KOPT-K1 (cell line): ENCODE measurements around the gene ALOX5.

Experiments
- H3K27ac ChIP-seq: fragments of 200-600 bp; sonication (generic); 2 replicates; pipeline ENCODE4 v1.5.1; 2016; ENCODE audit warnings: antibody characterized with exemption, mild to moderate bottlenecking, low read depth, low read length; ENCODE audit not compliant: poor library complexity, severe bottlenecking
- H3K36me3 ChIP-seq: fragments of 200-600 bp; sonication (generic); 2 replicates; pipeline ENCODE4 v1.5.1; 2017; ENCODE audit warnings: antibody characterized with exemption, mild to moderate bottlenecking, low read length, moderate library complexity; ENCODE audit not compliant: insufficient read depth
- H3K9me3 ChIP-seq: fragments of 200-600 bp; sonication (generic); 2 replicates; pipeline ENCODE4 v1.5.1; 2017; ENCODE audit warnings: antibody characterized with exemption, low read length, mild to moderate bottlenecking; ENCODE audit not compliant: insufficient read depth, poor library complexity, severe bottlenecking

ALOX5 gene

DNA sequence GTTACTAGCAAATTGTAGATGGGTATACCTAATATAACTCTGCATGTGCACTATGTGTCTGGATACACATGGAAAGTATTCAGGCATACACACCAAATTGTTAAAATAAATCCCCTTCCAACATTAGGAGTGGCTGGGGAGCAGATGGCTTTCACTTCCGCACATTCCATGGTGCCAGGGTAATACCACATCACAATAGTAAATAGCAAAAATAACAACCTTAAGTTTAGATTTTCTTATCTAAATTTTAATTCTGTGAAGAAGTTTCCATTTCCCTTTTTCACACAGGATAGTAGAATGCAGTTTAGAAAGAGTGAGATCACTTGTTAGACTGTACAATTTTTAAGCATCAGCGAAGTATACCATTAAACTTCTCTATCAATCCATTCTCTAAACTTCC, 5.8 kb upstream of the ALOX5 start:
- H3K27ac ChIP-seq = no peak overlapping the region
- no peaks in the 10 kb centered on the region for H3K36me3 ChIP-seq
- no peaks in the 10 kb centered on the region for H3K9me3 ChIP-seq

DNA sequence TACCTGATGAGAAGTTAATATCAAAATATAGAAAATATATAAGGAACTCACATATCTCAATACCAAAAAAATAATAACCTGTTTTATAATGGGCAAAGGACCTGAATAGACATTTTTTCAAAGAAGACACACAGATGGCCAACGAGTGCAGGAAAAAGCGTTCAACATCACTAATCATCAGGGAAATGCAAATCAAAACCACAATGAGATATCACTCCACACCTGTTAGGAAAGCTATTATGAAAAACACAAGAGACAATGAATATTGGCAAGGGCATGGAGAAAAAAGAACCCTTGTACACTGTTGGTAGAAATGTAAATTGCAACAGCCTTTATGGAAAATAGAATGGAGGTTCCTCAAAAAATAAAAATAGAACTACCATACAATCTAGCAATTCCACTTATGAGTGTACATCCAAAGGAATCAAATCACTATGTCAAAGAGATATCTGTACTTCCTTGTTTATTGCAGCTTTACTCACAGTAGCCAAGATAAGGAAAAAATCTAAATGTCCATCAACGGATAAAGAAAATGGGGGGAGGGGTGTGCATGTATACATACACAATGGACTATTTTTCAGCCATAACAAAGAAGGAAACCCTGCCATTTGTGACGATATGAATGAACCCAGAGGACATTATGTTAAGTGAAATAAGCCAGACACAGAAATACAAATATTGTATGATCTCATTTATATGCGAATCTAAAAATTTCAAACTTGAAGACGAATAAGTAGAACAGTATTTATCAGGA, 3.6 kb upstream of the ALOX5 start:
- no peaks in the 10 kb centered on the region for H3K36me3 ChIP-seq
- no peaks in the 10 kb centered on the region for H3K9me3 ChIP-seq
- H3K27ac ChIP-seq = no peak overlapping the region

GRCh38 chr10:45371560-45371959, 2.5 kb upstream of the ALOX5 start:
- H3K27ac ChIP-seq = no peak overlapping the region
- H3K9me3 ChIP-seq = no peaks in the 10 kb centered on the region
- no peaks in the 10 kb centered on the region for H3K36me3 ChIP-seq

DNA sequence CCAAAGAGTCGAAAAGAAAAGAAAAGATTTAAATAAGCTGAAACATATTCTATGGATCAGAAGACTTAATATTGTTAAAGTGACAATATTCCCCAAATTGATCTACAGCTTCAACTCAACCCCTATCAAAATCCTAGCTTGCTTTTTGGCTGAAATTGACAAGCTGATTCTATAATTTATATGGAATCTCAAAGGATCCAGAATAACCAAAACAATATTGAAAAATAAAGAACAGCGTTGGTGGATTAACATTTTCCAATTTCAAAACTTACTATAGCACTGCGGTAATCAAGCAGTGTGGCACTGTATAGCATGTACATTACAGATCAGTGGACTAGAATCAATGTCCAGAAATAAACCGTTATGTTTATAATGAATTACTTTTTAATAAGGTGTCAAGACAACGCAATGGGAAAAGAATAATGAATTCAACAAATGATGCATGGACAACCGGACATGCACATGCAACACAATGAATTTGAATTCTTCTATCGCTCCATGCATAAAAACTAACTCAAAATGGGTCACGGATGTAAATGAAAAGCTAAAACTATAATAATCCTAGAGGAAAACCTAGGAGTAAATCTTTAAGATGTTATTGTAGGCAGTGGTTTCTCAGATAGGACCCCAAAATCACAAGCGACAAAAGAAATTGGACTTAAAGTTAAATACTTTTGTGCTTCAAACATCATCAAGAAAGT, 1.6 kb upstream of the ALOX5 start:
- Histone ChIP-seq H3K27ac (no peak overlapping the region), H3K36me3 (no peaks in the 10 kb centered on the region), H3K9me3 (no peaks in the 10 kb centered on the region)

- Histone ChIP-seq H3K9me3 (no peaks in the 10 kb centered on the region), H3K36me3 (no peaks in the 10 kb centered on the region), H3K27ac (no peak overlapping the region)
Observed at GRCh38 chr10:45373003-45373575, 927 bp upstream of the ALOX5 start.

DNA sequence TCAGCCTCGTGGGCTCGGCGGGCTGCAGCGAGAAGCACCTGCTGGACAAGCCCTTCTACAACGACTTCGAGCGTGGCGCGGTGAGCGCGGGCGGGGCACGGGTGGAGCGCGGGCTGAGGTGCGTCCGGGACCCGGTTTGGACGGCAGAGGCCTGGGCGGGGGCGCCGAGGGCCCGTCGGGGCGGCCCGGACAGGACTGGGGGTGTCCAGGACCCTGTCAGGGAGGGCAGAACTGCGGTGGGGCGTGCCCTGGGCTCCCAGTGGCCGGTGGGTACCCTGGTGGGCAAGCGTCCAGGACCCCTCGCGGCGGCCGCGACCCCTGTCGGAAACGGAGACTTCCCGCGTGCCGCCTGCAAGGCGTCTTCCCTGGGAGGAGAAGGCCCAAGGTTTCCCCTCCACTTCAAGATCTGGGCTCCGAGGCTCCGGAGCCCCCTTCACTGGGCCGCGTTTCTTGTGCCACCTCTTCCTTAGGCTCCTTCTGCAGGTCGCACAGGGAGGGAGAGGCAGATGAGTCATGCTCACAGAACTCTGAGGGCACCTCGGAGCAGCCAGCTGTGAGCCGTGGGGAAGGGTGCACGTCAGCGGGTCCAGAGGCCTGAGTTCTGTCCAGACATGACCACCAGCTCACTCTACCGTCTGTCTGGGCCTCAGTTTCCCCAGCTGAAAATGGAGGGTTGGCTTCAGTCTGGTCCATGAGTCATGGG, 485 bp downstream of the ALOX5 start:
- Histone ChIP-seq H3K9me3 (no peaks in the 10 kb centered on the region), H3K36me3 (no peaks in the 10 kb centered on the region), H3K27ac (no peak overlapping the region)

- Histone ChIP-seq H3K9me3 (no peaks in the 10 kb centered on the region), H3K27ac (no peak overlapping the region), H3K36me3 (no peaks in the 10 kb centered on the region)
Observed at GRCh38 chr10:45375101-45375500, 1.1 kb downstream of the ALOX5 start.

DNA sequence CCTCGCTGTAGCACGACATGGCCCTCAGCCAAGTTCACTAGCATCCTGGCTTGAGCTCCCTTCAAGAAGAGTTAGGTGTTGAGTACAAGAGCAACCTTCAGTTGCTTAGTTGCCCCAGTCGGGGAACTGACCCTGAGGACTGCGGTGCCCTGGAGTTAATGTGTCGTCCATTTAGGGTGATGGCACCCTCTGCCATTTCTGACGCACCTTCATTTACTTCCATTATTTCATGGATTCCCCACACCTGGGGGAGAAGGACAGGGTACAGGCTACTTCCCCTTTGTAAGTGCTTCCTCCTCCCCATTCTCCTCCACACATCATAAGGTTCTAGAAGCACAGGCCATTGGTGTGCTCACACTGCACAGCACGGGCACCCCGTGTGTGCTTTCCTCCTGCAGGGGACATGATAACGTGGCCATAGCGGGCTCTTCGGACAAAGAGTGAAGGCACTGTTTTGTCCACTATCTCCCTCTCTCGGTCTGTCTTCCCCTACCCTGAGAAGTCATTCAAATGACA, 1.8 kb downstream of the ALOX5 start:
- Histone ChIP-seq H3K36me3 (no peaks in the 10 kb centered on the region), H3K9me3 (no peaks in the 10 kb centered on the region), H3K27ac (no peak overlapping the region)

DNA sequence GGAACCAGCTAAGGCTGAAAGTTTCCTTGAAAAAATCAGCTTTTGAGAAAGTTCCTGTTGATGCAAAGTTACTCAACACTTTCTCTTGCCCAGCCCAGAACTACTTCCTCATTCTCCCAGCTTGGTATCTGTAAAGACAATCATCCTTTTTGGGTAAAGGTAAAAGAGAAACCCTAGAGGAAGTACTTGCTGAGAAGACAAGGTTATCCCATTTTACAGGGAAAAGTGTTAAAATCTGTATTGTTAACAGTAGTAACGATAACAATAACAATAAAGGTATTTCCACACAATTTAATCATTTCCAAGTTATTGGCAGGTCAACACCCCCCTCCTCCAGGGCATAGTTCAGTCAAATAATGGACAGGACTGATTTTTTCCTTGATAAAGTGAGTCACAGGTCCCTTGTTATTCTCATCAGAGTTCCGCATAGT, 2.4 kb downstream of the ALOX5 start:
- H3K9me3 ChIP-seq = no peaks in the 10 kb centered on the region
- H3K36me3 ChIP-seq = no peaks in the 10 kb centered on the region
- H3K27ac ChIP-seq = no peak overlapping the region

DNA sequence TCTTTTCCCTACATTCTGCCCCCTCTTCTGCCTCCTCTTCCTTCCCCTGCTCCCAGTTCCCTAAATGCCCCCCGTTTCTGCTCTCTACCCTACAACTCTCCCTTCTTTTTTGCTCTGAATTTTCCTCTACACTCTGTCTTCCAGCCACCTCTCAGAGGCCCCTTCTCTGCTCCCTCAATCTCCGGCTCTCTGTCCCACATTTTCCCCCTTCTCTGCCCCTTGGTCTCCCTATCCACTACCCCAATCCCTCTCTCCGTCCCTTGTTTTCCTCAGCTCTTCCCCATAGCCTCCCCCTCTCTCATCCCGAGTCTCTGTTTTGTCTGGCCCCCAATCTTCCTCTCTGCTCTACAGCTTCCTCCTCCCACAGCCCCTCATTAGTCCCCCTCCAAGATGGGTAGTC, 3.3 kb downstream of the ALOX5 start:
- Histone ChIP-seq H3K9me3 (no peaks in the 10 kb centered on the region), H3K27ac (no peak overlapping the region)

DNA sequence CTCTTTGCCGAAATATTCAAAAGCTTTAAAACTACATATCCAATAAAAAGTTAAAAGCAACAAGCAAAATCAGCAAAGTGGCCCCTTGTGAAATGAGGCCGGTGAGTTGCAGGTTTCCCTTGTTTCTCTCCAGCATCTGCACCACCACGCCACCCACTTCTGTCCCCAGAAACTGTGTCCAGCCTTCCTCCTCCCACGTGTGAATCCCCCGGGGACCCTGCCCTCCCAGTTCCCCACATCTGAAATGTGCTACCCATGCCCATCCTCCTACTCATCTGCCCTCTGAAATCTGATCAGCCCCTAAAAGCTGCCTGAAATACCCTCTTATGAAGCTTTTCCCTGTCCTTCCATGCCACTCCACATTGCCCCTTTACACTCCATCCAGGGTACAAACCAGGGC, 3.8 kb downstream of the ALOX5 start:
- no peak overlapping the region for H3K27ac ChIP-seq
- no peaks in the 10 kb centered on the region for H3K36me3 ChIP-seq
- no peaks in the 10 kb centered on the region for H3K9me3 ChIP-seq

More for the DNA sequence above, 3.3 kb downstream of the ALOX5 start:
- no peaks in the 10 kb centered on the region for H3K36me3 ChIP-seq

DNA sequence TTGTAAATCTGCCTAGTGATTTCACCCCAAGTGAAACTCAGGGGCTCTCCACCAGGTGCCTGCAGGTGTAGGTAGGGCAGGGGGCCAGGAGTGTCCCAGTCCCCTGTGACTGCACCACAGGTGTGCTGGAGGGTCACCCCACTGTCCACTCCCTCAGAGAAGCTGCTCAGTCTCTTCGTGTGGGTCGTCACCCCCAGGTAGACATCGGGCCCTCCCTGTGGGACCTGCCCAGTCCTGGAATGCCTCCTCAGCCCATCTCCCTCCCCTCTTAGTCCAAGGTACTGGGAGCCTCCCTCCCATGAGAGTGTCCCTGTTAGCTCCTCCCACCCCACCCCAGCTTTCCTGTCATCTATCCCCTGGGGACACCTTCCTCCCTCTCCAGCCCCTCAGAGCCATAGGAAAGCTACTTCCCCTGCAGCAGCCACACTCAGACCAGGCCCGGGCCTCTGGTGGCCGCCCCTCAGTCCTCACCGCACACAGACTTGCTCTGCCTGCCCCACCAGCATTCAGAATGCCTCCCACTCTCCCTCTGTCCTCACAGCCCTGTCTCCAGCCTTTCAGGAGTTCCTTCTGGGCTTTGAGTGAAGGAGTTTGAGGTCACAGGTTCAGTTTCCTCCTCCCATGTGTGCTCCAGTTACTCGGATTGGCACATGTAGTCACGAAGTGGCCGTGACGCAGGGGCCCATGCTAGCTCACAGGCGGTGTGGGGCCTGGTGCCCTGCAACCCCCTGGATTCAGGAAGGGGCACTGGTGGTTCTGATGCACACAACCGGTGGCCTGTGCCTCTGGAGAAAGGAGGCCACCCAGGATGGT, 5.1 kb downstream of the ALOX5 start:
- no peak overlapping the region for H3K27ac ChIP-seq
- no peaks in the 10 kb centered on the region for H3K36me3 ChIP-seq

GRCh38 chr10:45379891-45380540, 6.0 kb downstream of the ALOX5 start:
- Histone ChIP-seq H3K9me3 (no peaks in the 10 kb centered on the region), H3K36me3 (no peaks in the 10 kb centered on the region), H3K27ac (no peak overlapping the region)

More for the DNA sequence above, 5.1 kb downstream of the ALOX5 start:
- no peaks in the 10 kb centered on the region for H3K9me3 ChIP-seq
